OCI-LY1 (cell line): ENCODE measurements around the gene PDE1C.

Experiments
- H2AFZ ChIP-seq: fragments of 200-600 bp; sonication (generic), shearing (Covaris generic); 2 replicates; pipeline ENCODE4 v1.6.0; 2014; ENCODE audit warnings: antibody characterized with exemption, mild to moderate bottlenecking, low read length
- H3F3A ChIP-seq: fragments of 200-600 bp; sonication (generic), shearing (Covaris generic); 2 replicates; pipeline ENCODE4 v1.6.0; 2014; ENCODE audit warnings: mild to moderate bottlenecking, antibody characterized with exemption, low read length, moderate library complexity; ENCODE audit not compliant: insufficient read depth
- H3K27ac ChIP-seq: fragments of 200-600 bp; sonication (generic); 2 replicates; pipeline ENCODE4 v1.5.1; 2014; ENCODE audit warnings: low read length, mixed run types, mild to moderate bottlenecking, low read depth; ENCODE audit not compliant: poor library complexity, severe bottlenecking
- H3K27me3 ChIP-seq: fragments of 200-600 bp; sonication (generic); 2 replicates; pipeline ENCODE4 v1.6.0; 2014; ENCODE audit warnings: antibody characterized with exemption, mild to moderate bottlenecking, low read length, moderate library complexity; ENCODE audit not compliant: insufficient read depth
- H3K36me3 ChIP-seq: fragments of 200-600 bp; sonication (generic); 2 replicates; pipeline ENCODE4 v1.6.1; 2014; ENCODE audit warnings: mild to moderate bottlenecking, antibody characterized with exemption, low read length, moderate library complexity, mixed read lengths; ENCODE audit not compliant: insufficient read depth
- H3K4me1 ChIP-seq: fragments of 200-600 bp; sonication (generic); 2 replicates; pipeline ENCODE4 v1.5.1; 2014; ENCODE audit warnings: mild to moderate bottlenecking, low read length, moderate library complexity; ENCODE audit not compliant: insufficient read depth, severe bottlenecking
- H3K4me2 ChIP-seq: fragments of 200-600 bp; sonication (generic), shearing (Covaris generic); 2 replicates; pipeline ENCODE4 v1.6.1; 2014; ENCODE audit warnings: low read length
- H3K4me3 ChIP-seq: fragments of 200-600 bp; sonication (generic); 2 replicates; pipeline ENCODE4 v1.5.1; 2014; ENCODE audit warnings: low read length, low read depth, mild to moderate bottlenecking, mixed read lengths; ENCODE audit not compliant: poor library complexity, severe bottlenecking
- H3K79me2 ChIP-seq: fragments of 200-600 bp; shearing (Covaris generic); 2 replicates; pipeline ENCODE4 v1.6.1; 2016; ENCODE audit warnings: mixed run types, low read length, mixed read lengths; ENCODE audit not compliant: insufficient read depth
- H3K9ac ChIP-seq: fragments of 200-600 bp; sonication (generic), shearing (Covaris generic); 2 replicates; pipeline ENCODE4 v1.6.1; 2014; ENCODE audit warnings: mild to moderate bottlenecking, low read length, mixed read lengths
- H3K9me2 ChIP-seq: fragments of 200-600 bp; sonication (generic), shearing (Covaris generic); 2 replicates; pipeline ENCODE4 v1.6.1; 2014; ENCODE audit warnings: low read depth, mild to moderate bottlenecking, low read length, mixed read lengths
- H3K9me3 ChIP-seq: fragments of 200-600 bp; shearing (Covaris generic); 2 replicates; pipeline ENCODE4 v1.6.1; 2014; ENCODE audit warnings: low read length, mixed read lengths
- H4K20me1 ChIP-seq: fragments of 200-600 bp; sonication (generic), shearing (Covaris generic); 2 replicates; pipeline ENCODE4 v1.6.0; 2016; ENCODE audit warnings: mild to moderate bottlenecking, low read length; ENCODE audit not compliant: insufficient read depth
- EZH2 ChIP-seq: fragments of 200-600 bp; sonication (generic), shearing (Covaris generic); IDR thresholded peaks from 2 replicates; pipeline ENCODE4 v1.8.0; 2017; ENCODE audit warnings: borderline replicate concordance, mixed run types, mild to moderate bottlenecking, antibody characterized with exemption, low read length, moderate library complexity, mixed read lengths
- TF ChIP-seq, protein P1 (sequence below): fragments of 200-600 bp; sonication (generic), shearing (Covaris generic); IDR thresholded peaks from 2 replicates; pipeline ENCODE4 v1.5.1; 2017; ENCODE audit warnings: mild to moderate bottlenecking, antibody characterized with exemption, low read length, moderate library complexity, mixed read lengths

PDE1C gene

DNA sequence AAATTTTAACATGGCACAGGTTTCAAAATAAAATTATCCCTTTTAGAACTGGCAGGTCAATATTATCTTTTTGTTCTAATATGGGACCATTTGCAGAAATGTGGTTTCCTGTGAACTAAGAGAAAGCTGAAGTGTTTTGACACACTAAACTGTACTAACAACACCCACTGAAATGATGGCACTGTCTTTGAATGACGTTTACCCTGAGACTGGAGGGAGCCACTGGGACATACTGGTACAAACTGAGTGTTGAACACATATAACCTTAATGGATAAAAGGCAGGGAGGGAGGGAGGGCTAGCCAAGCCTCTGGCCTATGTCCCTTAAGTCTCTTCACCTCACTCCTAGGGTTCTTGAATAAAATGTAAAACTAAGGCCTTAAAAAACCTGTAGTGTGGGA, 95.9 kb downstream of the PDE1C start:
- Histone ChIP-seq H3K4me1 (no peaks in the 10 kb centered on the region), H3K27me3 (no peaks in the 10 kb centered on the region), H3K79me2 (no peaks in the 10 kb centered on the region), H3K4me2 (no peak overlapping the region), H3F3A (no peaks in the 10 kb centered on the region), H2AFZ (no peak overlapping the region), H3K36me3 (no peaks in the 10 kb centered on the region), H3K4me3 (no peak overlapping the region), H3K27ac (no peak overlapping the region), H4K20me1 (no peaks in the 10 kb centered on the region), H3K9ac (no peak overlapping the region), H3K9me3 (no peaks in the 10 kb centered on the region), H3K9me2 (no peaks in the 10 kb centered on the region)
- TF ChIP-seq, protein P1, sequence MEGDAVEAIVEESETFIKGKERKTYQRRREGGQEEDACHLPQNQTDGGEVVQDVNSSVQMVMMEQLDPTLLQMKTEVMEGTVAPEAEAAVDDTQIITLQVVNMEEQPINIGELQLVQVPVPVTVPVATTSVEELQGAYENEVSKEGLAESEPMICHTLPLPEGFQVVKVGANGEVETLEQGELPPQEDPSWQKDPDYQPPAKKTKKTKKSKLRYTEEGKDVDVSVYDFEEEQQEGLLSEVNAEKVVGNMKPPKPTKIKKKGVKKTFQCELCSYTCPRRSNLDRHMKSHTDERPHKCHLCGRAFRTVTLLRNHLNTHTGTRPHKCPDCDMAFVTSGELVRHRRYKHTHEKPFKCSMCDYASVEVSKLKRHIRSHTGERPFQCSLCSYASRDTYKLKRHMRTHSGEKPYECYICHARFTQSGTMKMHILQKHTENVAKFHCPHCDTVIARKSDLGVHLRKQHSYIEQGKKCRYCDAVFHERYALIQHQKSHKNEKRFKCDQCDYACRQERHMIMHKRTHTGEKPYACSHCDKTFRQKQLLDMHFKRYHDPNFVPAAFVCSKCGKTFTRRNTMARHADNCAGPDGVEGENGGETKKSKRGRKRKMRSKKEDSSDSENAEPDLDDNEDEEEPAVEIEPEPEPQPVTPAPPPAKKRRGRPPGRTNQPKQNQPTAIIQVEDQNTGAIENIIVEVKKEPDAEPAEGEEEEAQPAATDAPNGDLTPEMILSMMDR: no peak
- no peak for TF ChIP-seq EZH2

DNA sequence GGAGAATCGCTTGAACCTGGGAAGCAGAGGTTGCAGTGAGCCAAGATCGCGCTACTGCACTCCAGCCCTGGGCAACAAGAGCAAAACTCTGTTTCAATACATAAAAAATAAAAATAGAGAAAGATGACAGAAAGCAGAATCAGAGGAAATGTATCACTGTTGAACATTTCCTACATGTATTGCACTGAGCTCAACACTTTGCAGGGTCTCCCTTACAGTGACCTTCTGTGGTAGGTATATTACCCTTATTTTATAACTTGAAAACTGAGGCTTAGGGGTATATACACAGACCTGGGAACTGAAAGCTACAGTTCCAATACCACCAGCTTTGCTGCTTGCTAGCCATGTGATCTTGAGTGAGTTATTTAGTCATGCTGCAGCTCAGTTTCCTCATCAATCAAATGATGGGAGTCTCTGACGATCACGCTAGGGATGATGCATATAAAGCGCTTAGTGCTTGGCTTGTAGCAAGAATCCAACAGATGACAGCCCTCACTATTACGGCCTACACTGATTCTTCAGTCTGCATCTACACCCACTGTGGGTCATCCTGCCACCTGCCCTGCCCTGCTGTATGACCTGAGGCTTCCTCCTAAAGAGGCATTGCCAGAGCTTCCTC, 99.0 kb downstream of the PDE1C start:
- H2AFZ ChIP-seq: no peak overlapping the region
- no peaks in the 10 kb centered on the region for H4K20me1 ChIP-seq
- H3K9me2 ChIP-seq: no peaks in the 10 kb centered on the region
- no peak overlapping the region for H3K4me2 ChIP-seq
- H3K36me3 ChIP-seq: no peaks in the 10 kb centered on the region
- no peak overlapping the region for H3K27ac ChIP-seq
- H3K4me1 ChIP-seq: no peaks in the 10 kb centered on the region
- TF ChIP-seq EZH2: no peak
- TF ChIP-seq, protein P1: no peak
- H3K9ac ChIP-seq: no peak overlapping the region
- no peaks in the 10 kb centered on the region for H3K27me3 ChIP-seq
- no peaks in the 10 kb centered on the region for H3K9me3 ChIP-seq
- no peaks in the 10 kb centered on the region for H3K79me2 ChIP-seq
- H3F3A ChIP-seq: no peaks in the 10 kb centered on the region
- no peak overlapping the region for H3K4me3 ChIP-seq

DNA sequence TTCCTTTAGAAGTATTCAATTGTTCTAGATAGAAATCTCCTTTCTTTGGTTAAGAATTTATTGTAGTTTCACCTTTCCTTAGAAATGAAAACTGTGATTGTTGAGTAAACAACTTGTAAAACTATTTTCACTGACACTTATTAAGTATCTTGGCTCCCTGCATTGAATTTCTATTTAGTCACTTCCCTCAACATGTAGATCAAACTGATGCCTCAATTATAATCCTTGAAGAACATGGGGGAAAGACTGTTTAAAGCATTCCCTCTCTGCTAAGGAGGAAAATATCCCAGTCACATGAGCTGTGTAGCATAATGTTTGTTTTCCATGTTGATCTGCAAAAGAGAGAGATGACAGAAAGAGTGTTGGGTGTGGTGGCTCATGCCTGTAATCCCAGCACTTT, 99.7 kb downstream of the PDE1C start:
- H3K27me3 ChIP-seq: no peaks in the 10 kb centered on the region
- H2AFZ ChIP-seq: no peak overlapping the region
- no peaks in the 10 kb centered on the region for H4K20me1 ChIP-seq
- H3K4me1 ChIP-seq: no peaks in the 10 kb centered on the region
- no peak for TF ChIP-seq EZH2
- TF ChIP-seq, protein P1: no peak
- no peaks in the 10 kb centered on the region for H3K9me2 ChIP-seq
- no peaks in the 10 kb centered on the region for H3K36me3 ChIP-seq
- H3K9ac ChIP-seq: no peak overlapping the region
- H3K9me3 ChIP-seq: no peaks in the 10 kb centered on the region
- H3K27ac ChIP-seq: no peak overlapping the region
- no peak overlapping the region for H3K4me3 ChIP-seq
- no peaks in the 10 kb centered on the region for H3K79me2 ChIP-seq
- H3K4me2 ChIP-seq: no peak overlapping the region
- no peaks in the 10 kb centered on the region for H3F3A ChIP-seq
